ENCODE measurements around the gene FAM151A.

GRCh38 chr1:54652168-54652567, 28.8 kb upstream of the FAM151A start:
- no peak for TF ChIP-seq CTCF (conservative IDR thresholded peaks at IDR 0.05; ENCODE audit: low read depth in 2 of 2)
- no peak for TF ChIP-seq REST (IDR thresholded peaks at IDR 0.05; ENCODE audit: unreplicated experiment)
- no peak for TF ChIP-seq EZH2 (IDR thresholded peaks at IDR 0.05; ENCODE audit: low read depth, unreplicated experiment)

Measured in GM23338 (cell line).